ENCODE data around the gene ICAM2. TPM values are rescaled to one million over a fixed set of nuclear protein-coding genes. Genes with fewer than 3 reads are reported as not detected.

ICAM2 gene
- total RNA-seq, 1 donor from 2014 or later: not detected

- no peaks in the 10 kb centered on the region for H3K36me3 Mint-ChIP-seq
- H3K4me1 Mint-ChIP-seq: peaks cover 2% of the 10 kb centered on the region
- no peak overlapping the region for H3K9ac ChIP-seq
- no peak overlapping the region for H3K27ac ChIP-seq
- no peaks in the 10 kb centered on the region for H3K27me3 ChIP-seq
- H2AFZ ChIP-seq (replicated peaks): peak overlapping the region; percentile 70
- no peaks in the 10 kb centered on the region for H4K20me1 ChIP-seq (ENCODE audit: low read depth)
- H3K27ac Mint-ChIP-seq: no peak overlapping the region
- H3K9me3 ChIP-seq (ENCODE audit: low read depth): no peaks in the 10 kb centered on the region
- H3K27me3 Mint-ChIP-seq (ENCODE audit: insufficient read depth, low read depth): peaks cover 2% of the 10 kb centered on the region
- no peaks in the 10 kb centered on the region for H3K9me3 Mint-ChIP-seq
- H3K4me3 ChIP-seq: no peak overlapping the region
- no peaks in the 10 kb centered on the region for H3K36me3 ChIP-seq
- H3K4me3 Mint-ChIP-seq: no peak overlapping the region
- no peaks in the 10 kb centered on the region for H3K79me2 ChIP-seq (ENCODE audit: low read depth)
- no peak overlapping the region for H3K4me2 ChIP-seq
- H3F3A ChIP-seq (ENCODE audit: low read depth): no peaks in the 10 kb centered on the region
- peaks cover 5% of the 10 kb centered on the region for H3K4me1 ChIP-seq
- TF ChIP-seq EZH2 (IDR thresholded peaks at IDR 0.05) (no peak), CTCF (IDR thresholded peaks at IDR 0.05) (peak; percentile 15), EZH2phosphoT487 (IDR thresholded peaks at IDR 0.05) (no peak)
- DNase-seq (ENCODE audit: low spot score): no peak
These were observed 4.1 kb downstream of the ICAM2 start for GRCh38 chr17:64016231-64016784.

GRCh38 chr17:64015447-64015846 is 5.0 kb downstream of the ICAM2 start:
- H3K9ac ChIP-seq: no peak overlapping the region
- no peak for DNase-seq (ENCODE audit: low spot score)
- Mint-ChIP-seq H3K4me3 (no peak overlapping the region), H3K27ac (no peak overlapping the region), H3K36me3 (no peaks in the 10 kb centered on the region), H3K4me1 (peaks cover 3% of the 10 kb centered on the region), H3K9me3 (no peaks in the 10 kb centered on the region), H3K27me3 (ENCODE audit: insufficient read depth, low read depth) (no peaks in the 10 kb centered on the region)
- no peaks in the 10 kb centered on the region for H4K20me1 ChIP-seq (ENCODE audit: low read depth)
- no peak overlapping the region for H3K27ac ChIP-seq
- no peaks in the 10 kb centered on the region for H3K27me3 ChIP-seq
- no peak overlapping the region for H3K4me3 ChIP-seq
- no peaks in the 10 kb centered on the region for H3K36me3 ChIP-seq
- no peak for TF ChIP-seq CTCF (IDR thresholded peaks at IDR 0.05)
- no peak for TF ChIP-seq EZH2 (IDR thresholded peaks at IDR 0.05)
- no peak for TF ChIP-seq EZH2phosphoT487 (IDR thresholded peaks at IDR 0.05)
- no peaks in the 10 kb centered on the region for H3K79me2 ChIP-seq (ENCODE audit: low read depth)
- no peaks in the 10 kb centered on the region for H3K9me3 ChIP-seq (ENCODE audit: low read depth)
- H3F3A ChIP-seq (ENCODE audit: low read depth): no peaks in the 10 kb centered on the region
- peaks cover 7% of the 10 kb centered on the region for H3K4me1 ChIP-seq
- no peak overlapping the region for H3K4me2 ChIP-seq
- H2AFZ ChIP-seq (replicated peaks): no peak overlapping the region

DNA sequence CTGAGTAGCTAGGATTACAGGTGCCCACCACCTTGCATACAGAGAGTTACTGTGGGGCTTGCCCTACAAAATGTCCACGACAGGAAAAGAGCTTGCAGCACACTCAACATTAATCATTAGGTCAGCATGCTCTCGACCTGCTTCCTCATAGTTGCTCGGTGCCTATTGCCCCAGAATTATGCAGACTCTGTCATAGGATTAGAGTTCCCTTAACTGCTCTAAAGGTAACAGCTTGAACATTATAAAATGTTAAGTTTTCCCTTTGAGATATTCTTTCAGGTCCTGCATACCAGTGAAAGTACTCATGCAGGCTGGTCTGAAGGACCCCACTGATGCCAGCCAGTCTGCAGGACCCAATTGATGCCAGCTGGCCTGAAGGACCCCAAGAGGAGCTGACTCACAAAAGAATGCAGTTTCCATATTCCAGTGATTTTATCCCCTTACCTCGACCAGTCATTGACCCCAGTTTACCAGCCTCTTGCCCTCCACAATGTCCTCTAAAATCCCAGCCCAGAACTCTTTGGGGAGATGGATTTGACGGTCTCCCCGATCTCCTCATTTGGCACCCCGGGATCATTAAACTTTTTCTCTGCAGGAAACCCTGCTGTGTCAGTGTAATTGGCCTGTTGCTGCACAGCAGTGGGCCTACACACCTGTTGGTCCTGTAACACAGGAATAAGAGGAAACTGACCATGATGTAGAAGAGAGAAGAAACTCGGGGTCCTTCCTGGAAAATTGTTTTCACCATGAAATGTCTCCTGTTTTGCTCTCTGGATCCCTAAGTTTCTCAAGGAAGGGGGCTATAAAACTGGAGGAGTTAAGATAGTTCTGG is 10.6 kb downstream of the ICAM2 start:
- no peak for DNase-seq (ENCODE audit: low spot score)
- H3K4me3 Mint-ChIP-seq: no peak overlapping the region
- Histone ChIP-seq H3K9ac (no peak overlapping the region), H3K36me3 (no peaks in the 10 kb centered on the region), H3K4me2 (peak overlapping the region; percentile 34), H3K79me2 (ENCODE audit: low read depth) (no peaks in the 10 kb centered on the region), H2AFZ (replicated peaks) (no peak overlapping the region), H3K4me1 (peaks cover 27% of the 10 kb centered on the region), H3K9me3 (ENCODE audit: low read depth) (no peaks in the 10 kb centered on the region), H3K4me3 (no peak overlapping the region), H3K27ac (no peak overlapping the region), H4K20me1 (ENCODE audit: low read depth) (no peaks in the 10 kb centered on the region), H3K27me3 (no peaks in the 10 kb centered on the region), H3F3A (ENCODE audit: low read depth) (peaks cover 5% of the 10 kb centered on the region)
- no peak for TF ChIP-seq CTCF (IDR thresholded peaks at IDR 0.05)
- TF ChIP-seq EZH2phosphoT487 (IDR thresholded peaks at IDR 0.05): no peak
- no peak for TF ChIP-seq EZH2 (IDR thresholded peaks at IDR 0.05)
- no peaks in the 10 kb centered on the region for H3K9me3 Mint-ChIP-seq
- H3K4me1 Mint-ChIP-seq: peaks cover 26% of the 10 kb centered on the region
- peaks cover 2% of the 10 kb centered on the region for H3K27me3 Mint-ChIP-seq (ENCODE audit: insufficient read depth, low read depth)
- H3K27ac Mint-ChIP-seq: peak overlapping the region; percentile 68
- H3K36me3 Mint-ChIP-seq: no peaks in the 10 kb centered on the region
